ENCODE results near the gene LRRC3C.

Gene LRRC3C

GRCh38 chr17:39929646-39930407 is 2.3 kb downstream of the LRRC3C start:
- no peak overlapping the region for H3K4me3 ChIP-seq (ENCODE audit: control insufficient read depth, low read depth, low read length)
- TF ChIP-seq CTCF (IDR thresholded peaks at IDR 0.05; ENCODE audit: control insufficient read depth, insufficient read depth, low read depth, low read length, missing control alignments): no peak
- DNase-seq (ENCODE audit: low read depth): peak; percentile 65

GRCh38 chr17:39933912-39934311 is 6.4 kb downstream of the LRRC3C start:
- DNase-seq (ENCODE audit: low read depth): no peak
- no peak for TF ChIP-seq CTCF (IDR thresholded peaks at IDR 0.05; ENCODE audit: control insufficient read depth, insufficient read depth, low read depth, low read length, missing control alignments)
- H3K4me3 ChIP-seq (ENCODE audit: control insufficient read depth, low read depth, low read length): no peak overlapping the region

DNA sequence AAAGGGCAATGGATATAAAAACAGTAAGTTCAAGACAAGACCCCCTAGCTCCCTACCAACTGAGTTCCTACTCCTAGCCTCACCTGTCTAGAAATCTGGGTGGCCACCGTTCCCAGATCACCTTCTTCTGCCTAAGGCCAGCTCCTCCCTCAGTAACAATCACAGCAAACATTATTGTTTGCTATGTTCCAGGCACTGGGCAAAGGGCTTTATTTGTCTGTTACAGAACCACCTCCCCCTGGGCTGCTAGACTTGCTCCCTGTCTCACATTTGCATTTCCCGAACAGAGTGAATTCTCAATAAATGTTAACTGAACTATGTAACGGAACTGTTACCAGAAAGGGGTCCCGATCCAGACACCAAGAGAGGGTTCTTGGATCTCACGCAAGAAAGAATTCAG is 6.8 kb downstream of the LRRC3C start:
- no peak for TF ChIP-seq CTCF (IDR thresholded peaks at IDR 0.05; ENCODE audit: control insufficient read depth, insufficient read depth, low read depth, low read length, missing control alignments)
- no peak for DNase-seq (ENCODE audit: low read depth)
- no peak overlapping the region for H3K4me3 ChIP-seq (ENCODE audit: control insufficient read depth, low read depth, low read length)

DNA sequence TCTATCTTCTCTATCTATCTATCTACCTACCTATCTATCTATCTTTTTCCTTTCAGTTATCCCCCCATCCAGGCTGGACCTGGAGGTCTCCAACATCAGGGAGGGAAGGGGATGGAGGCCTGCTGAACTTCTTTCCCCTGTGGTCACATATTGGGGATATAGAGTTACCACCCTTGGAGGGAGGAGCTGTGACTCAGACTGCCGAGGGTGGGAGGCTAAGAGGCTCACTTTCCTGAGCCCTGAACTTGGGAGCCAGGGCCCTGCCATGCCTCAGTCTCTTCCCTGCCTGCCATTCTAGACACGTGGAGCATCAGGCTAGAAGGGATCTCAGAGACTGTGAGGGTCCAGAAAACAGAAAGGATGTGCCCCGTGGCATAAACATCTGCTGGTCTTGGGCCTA is 8.4 kb downstream of the LRRC3C start:
- H3K4me3 ChIP-seq (ENCODE audit: control insufficient read depth, low read depth, low read length): no peak overlapping the region
- no peak for DNase-seq (ENCODE audit: low read depth)
- TF ChIP-seq CTCF (IDR thresholded peaks at IDR 0.05; ENCODE audit: control insufficient read depth, insufficient read depth, low read depth, low read length, missing control alignments): no peak

- no peak overlapping the region for H3K4me3 ChIP-seq (ENCODE audit: control insufficient read depth, low read depth, low read length)
- no peak for DNase-seq (ENCODE audit: low read depth)
- TF ChIP-seq CTCF (IDR thresholded peaks at IDR 0.05; ENCODE audit: control insufficient read depth, insufficient read depth, low read depth, low read length, missing control alignments): no peak
Measured at GRCh38 chr17:39937447-39937846, 9.9 kb downstream of the LRRC3C start.

DNA sequence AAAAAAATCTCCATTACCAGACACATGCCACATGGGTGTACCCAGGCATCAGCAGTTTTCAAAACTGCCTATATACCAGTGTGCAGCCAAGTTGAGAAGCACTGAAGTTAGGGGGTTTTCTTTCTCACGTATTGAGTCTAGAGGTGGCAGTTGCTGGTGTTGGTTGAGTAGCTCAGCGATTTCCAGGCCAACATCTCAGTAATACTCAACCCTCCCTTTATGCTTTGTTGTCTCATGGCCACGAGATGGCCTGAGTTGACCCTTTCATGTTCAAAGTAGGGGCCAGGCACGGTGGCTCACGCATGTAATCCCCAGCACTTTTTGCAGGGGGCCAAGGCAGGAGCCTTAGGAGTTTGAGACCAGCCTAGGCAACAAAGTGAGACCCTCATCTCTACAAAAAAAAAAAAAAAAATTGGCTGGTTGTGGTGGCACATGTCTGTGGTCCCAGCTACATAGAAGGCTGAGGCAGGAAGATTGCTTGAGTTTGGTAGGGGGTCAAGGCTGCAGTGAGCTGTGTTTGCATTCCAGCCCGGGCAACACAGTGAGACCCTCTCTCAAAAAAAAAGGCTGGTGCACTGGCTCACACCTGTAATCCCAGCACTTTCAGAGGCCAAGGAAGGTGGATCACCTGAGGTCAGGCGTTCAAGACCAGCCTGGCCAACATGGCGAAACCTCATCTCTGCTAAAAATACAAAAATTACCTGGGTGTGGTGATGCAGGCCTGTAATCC is 10.8 kb downstream of the LRRC3C start:
- DNase-seq (ENCODE audit: low read depth): no peak
- TF ChIP-seq CTCF (IDR thresholded peaks at IDR 0.05; ENCODE audit: control insufficient read depth, insufficient read depth, low read depth, low read length, missing control alignments): no peak
- no peak overlapping the region for H3K4me3 ChIP-seq (ENCODE audit: control insufficient read depth, low read depth, low read length)
